MCF 10A (cell line): ENCODE measurements around the gene RHEX. TPM values are rescaled to one million over a fixed set of nuclear protein-coding genes. Genes with fewer than 3 reads are reported as not detected.

Experiments used
- BruUV-seq: library from RNA; stranded (reverse); fragments of 400-500 nt; replicated peaks from 2 replicates; lab custom pipeline; 2021; lab: Mats Ljungman, UMichigan
- CTCF ChIA-PET: fragments of 300-600 bp; sonication (Branson Sonifier 250); formaldehyde crosslinking; extraction: SDS; loops from one replicate; lab custom pipeline; 2021; ENCODE audit warnings: antibody characterized with exemption, inconsistent platforms; lab: Yijun Ruan, JAX
- POLR2A ChIA-PET: fragments of 300-600, 350-650 bp; sonication (Branson Sonifier 250); formaldehyde crosslinking; extraction: SDS; loops from one replicate; lab custom pipeline; 2020; ENCODE audit warnings: antibody characterized with exemption, inconsistent platforms; lab: Yijun Ruan, JAX
- DNase-seq: peaks from one replicate; pipeline ENCODE4 v3.0.0-alpha.2; 2018; ENCODE audit not compliant: unreplicated experiment
- H3K27ac Mint-ChIP-seq: one replicate; pipeline ENCODE4 v1.8.0; 2022; ENCODE audit warnings: mild to moderate bottlenecking, low read depth, mixed read lengths; ENCODE audit not compliant: unreplicated experiment
- H3K27me3 Mint-ChIP-seq: one replicate; pipeline ENCODE4 v1.8.0; 2022; ENCODE audit warnings: mixed read lengths; ENCODE audit not compliant: insufficient read depth, unreplicated experiment
- H3K36me3 Mint-ChIP-seq: one replicate; pipeline ENCODE4 v1.8.0; 2022; ENCODE audit warnings: mild to moderate bottlenecking, moderate library complexity, mixed read lengths; ENCODE audit not compliant: insufficient read depth, unreplicated experiment
- H3K4me1 Mint-ChIP-seq: one replicate; pipeline ENCODE4 v1.8.0; 2022; ENCODE audit warnings: mixed read lengths; ENCODE audit not compliant: insufficient read depth, unreplicated experiment
- H3K4me3 Mint-ChIP-seq: one replicate; pipeline ENCODE4 v1.8.0; 2022; ENCODE audit warnings: mild to moderate bottlenecking, moderate library complexity, mixed read lengths; ENCODE audit not compliant: unreplicated experiment
- H3K9me3 Mint-ChIP-seq: one replicate; pipeline ENCODE4 v1.8.0; 2022; ENCODE audit warnings: mixed read lengths; ENCODE audit not compliant: unreplicated experiment
- CTCF ChIP-seq: fragments of 200-600 bp; IDR thresholded peaks from one replicate; pipeline ENCODE4 v1.8.0; 2022; ENCODE audit warnings: antibody characterized with exemption, mild to moderate bottlenecking; ENCODE audit not compliant: unreplicated experiment
- intact Hi-C: fragments of 100-400 bp; cut with micrococcal nuclease; formaldehyde crosslinking; loops from 2 replicates; pipeline ENCODE4 v1.14.1; 2022
- total RNA-seq: library from RNA; stranded (reverse); gene quantifications from 2 replicates; pipeline ENCODE4 v1.2.3, GENCODE V29; 2022

The RHEX gene
- total RNA-seq, 1 experiment from 2014 or later: not detected

GRCh38 chr1:206012086-206012859, 40.7 kb upstream of the RHEX start:
- CTCF ChIA-PET: interaction anchor here (0.7 to 1.0 kb wide), 2 partner anchors 9 to 92 kb away, joined by 3 read pairs; no protein-coding TSS in a partner anchor
- no peaks in the 10 kb centered on the region for H3K27me3 Mint-ChIP-seq
- H3K36me3 Mint-ChIP-seq: no peaks in the 10 kb centered on the region
- intact Hi-C loops: no loop called here
- H3K4me3 Mint-ChIP-seq: no peak overlapping the region
- BruUV-seq: no TSS peak
- no peaks in the 10 kb centered on the region for H3K4me1 Mint-ChIP-seq
- no peaks in the 10 kb centered on the region for H3K9me3 Mint-ChIP-seq
- no peak overlapping the region for H3K27ac Mint-ChIP-seq
- POLR2A ChIA-PET: interaction anchor here (0.7 to 1.8 kb wide), 6 partner anchors 9 to 87 kb away, joined by 3 to 6 read pairs (median 4); partner anchors contain the start of gene RAB7B
- TF ChIP-seq CTCF: no peak
- DNase-seq: no peak

GRCh38 chr1:206013026-206013795, 39.8 kb upstream of the RHEX start:
- CTCF ChIA-PET: no interaction called here
- Mint-ChIP-seq H3K27ac (no peak overlapping the region), H3K27me3 (no peaks in the 10 kb centered on the region), H3K4me3 (no peak overlapping the region), H3K4me1 (no peaks in the 10 kb centered on the region), H3K36me3 (no peaks in the 10 kb centered on the region), H3K9me3 (no peaks in the 10 kb centered on the region)
- intact Hi-C loops: no loop called here
- no peak for DNase-seq
- no peak for TF ChIP-seq CTCF
- no TSS peak for BruUV-seq
- POLR2A ChIA-PET: no interaction called here

- no peaks in the 10 kb centered on the region for H3K27me3 Mint-ChIP-seq
- BruUV-seq: no TSS peak
- no peaks in the 10 kb centered on the region for H3K36me3 Mint-ChIP-seq
- intact Hi-C loops: no loop called here
- no peak for DNase-seq
- no peak overlapping the region for H3K4me3 Mint-ChIP-seq
- no peak overlapping the region for H3K27ac Mint-ChIP-seq
- ChIA-PET CTCF (interaction anchor here (1.4 to 3.0 kb wide), 3 partner anchors 12 to 92 kb away, joined by 3 to 17 read pairs (median 4); partner anchors contain the start of gene RAB7B), POLR2A (interaction anchor here (1.4 to 2.0 kb wide), 3 partner anchors 9 to 15 kb away, joined by 4 to 11 read pairs (median 6); partner anchors contain the start of genes CTSE and RAB7B)
- no peaks in the 10 kb centered on the region for H3K4me1 Mint-ChIP-seq
- H3K9me3 Mint-ChIP-seq: no peaks in the 10 kb centered on the region
- no peak for TF ChIP-seq CTCF
These were observed 38.4 kb upstream of the RHEX start for GRCh38 chr1:206014601-206015000.

GRCh38 chr1:206015071-206015470, 37.9 kb upstream of the RHEX start:
- ChIA-PET POLR2A (interaction anchor here (0.6 to 2.0 kb wide), 6 partner anchors 8 to 24 kb away, joined by 3 to 11 read pairs (median 5); partner anchors contain the start of genes CTSE and RAB7B), CTCF (interaction anchor here (1.4 to 3.0 kb wide), 4 partner anchors 8 to 91 kb away, joined by 3 to 17 read pairs (median 6); partner anchors contain the start of gene RAB7B)
- no peaks in the 10 kb centered on the region for H3K36me3 Mint-ChIP-seq
- no TSS peak for BruUV-seq
- no peak overlapping the region for H3K27ac Mint-ChIP-seq
- TF ChIP-seq CTCF: no peak
- intact Hi-C loops: no loop called here
- H3K4me1 Mint-ChIP-seq: no peaks in the 10 kb centered on the region
- H3K9me3 Mint-ChIP-seq: no peaks in the 10 kb centered on the region
- H3K27me3 Mint-ChIP-seq: no peaks in the 10 kb centered on the region
- no peak for DNase-seq
- H3K4me3 Mint-ChIP-seq: no peak overlapping the region
